Hepatocyte (in vitro differentiated cells): ENCODE data around the gene EID2. TPM values are rescaled to one million over a fixed set of nuclear protein-coding genes. Genes with fewer than 3 reads are reported as not detected.

Experiments used
- DNase-seq: peaks from one replicate; pipeline ENCODE4 v3.0.0-alpha.2; 2016; ENCODE audit warnings: low spot score
- H2AFZ ChIP-seq: fragments of 200-600 bp; sonication (generic); 2 replicates; pipeline ENCODE4 v1.6.0; 2016; ENCODE audit warnings: antibody characterized with exemption, mild to moderate bottlenecking
- H3K27ac ChIP-seq: fragments of 200-600 bp; sonication (generic); 2 replicates; pipeline ENCODE4 v1.5.1; 2016; ENCODE audit warnings: mild to moderate bottlenecking
- H3K27me3 ChIP-seq: fragments of 200-600 bp; sonication (generic); 2 replicates; pipeline ENCODE4 v1.6.1; 2016
- H3K36me3 ChIP-seq: fragments of 200-600 bp; sonication (generic); replicated peaks from 2 replicates; pipeline ENCODE4 v1.5.1; 2016; ENCODE audit warnings: low read depth; ENCODE audit not compliant: insufficient read depth
- H3K4me1 ChIP-seq: fragments of 200-600 bp; sonication (generic); 2 replicates; pipeline ENCODE4 v1.5.1; 2016; ENCODE audit warnings: mild to moderate bottlenecking, moderate library complexity; ENCODE audit not compliant: insufficient read depth
- H3K4me2 ChIP-seq: fragments of 200-600 bp; sonication (generic); 2 replicates; pipeline ENCODE4 v1.6.0; 2016
- H3K4me3 ChIP-seq: fragments of 200-600 bp; sonication (generic); 2 replicates; pipeline ENCODE4 v1.5.1; 2016; ENCODE audit warnings: mild to moderate bottlenecking
- H3K79me2 ChIP-seq: fragments of 200-600 bp; sonication (generic); 2 replicates; pipeline ENCODE4 v1.6.0; 2017; ENCODE audit warnings: mild to moderate bottlenecking
- H3K9me2 ChIP-seq: fragments of 200-600 bp; sonication (generic); replicated peaks from 2 replicates; pipeline ENCODE4 v1.6.0; 2017; ENCODE audit warnings: mild to moderate bottlenecking; ENCODE audit not compliant: insufficient read depth
- H3K9me3 ChIP-seq: fragments of 200-600 bp; sonication (generic); 2 replicates; pipeline ENCODE4 v1.5.1; 2016; ENCODE audit warnings: low read depth, mild to moderate bottlenecking
- H4K20me1 ChIP-seq: fragments of 200-600 bp; sonication (generic); 2 replicates; pipeline ENCODE4 v1.6.0; 2016; ENCODE audit warnings: mild to moderate bottlenecking; ENCODE audit not compliant: insufficient read depth, poor library complexity, severe bottlenecking
- EZH2 ChIP-seq: fragments of 200-600 bp; sonication (generic); IDR thresholded peaks from 2 replicates; pipeline ENCODE4 v1.6.1; 2016; ENCODE audit warnings: antibody characterized with exemption, mild to moderate bottlenecking, borderline replicate concordance
- EZH2phosphoT487 ChIP-seq: fragments of 200-600 bp; sonication (generic); IDR thresholded peaks from one replicate; pipeline ENCODE4 v1.6.1; 2018; ENCODE audit warnings: antibody characterized with exemption, mild to moderate bottlenecking, low read depth, moderate library complexity; ENCODE audit not compliant: unreplicated experiment, severe bottlenecking
- WGBS: methylation state at CpG from one replicate; pipeline ENCODE4 v1.1.6; 2016; ENCODE audit warnings: low lambda C conversion rate; ENCODE audit errors: missing lambda C conversion rate; 5-methylcytosine and 5-hydroxymethylcytosine counted together
- polyA plus RNA-seq: library from polyadenylated mRNA; unstranded; fragments of >200 nt; fragmentation: Nextera tagmentation; extraction: Ambion mirVana; gene quantifications from 2 replicates; pipeline ENCODE4 v1.2.1, GENCODE V29; 2016
- total RNA-seq: library from RNA; depleted of rRNA; stranded (reverse); fragments of >200 nt; gene quantifications from 2 replicates; pipeline ENCODE4 v1.2.3, GENCODE V29; 2014
- TF ChIP-seq, protein P1 (sequence below): fragments of 200-600 bp; sonication (generic); IDR thresholded peaks from 2 replicates; pipeline ENCODE4 v1.5.1; 2016; ENCODE audit warnings: antibody characterized with exemption, mild to moderate bottlenecking; ENCODE audit not compliant: poor library complexity

The EID2 gene
- total and polyA plus RNA-seq, 2 experiments from 2014 or later: 18.6 to 29.3 TPM

DNA sequence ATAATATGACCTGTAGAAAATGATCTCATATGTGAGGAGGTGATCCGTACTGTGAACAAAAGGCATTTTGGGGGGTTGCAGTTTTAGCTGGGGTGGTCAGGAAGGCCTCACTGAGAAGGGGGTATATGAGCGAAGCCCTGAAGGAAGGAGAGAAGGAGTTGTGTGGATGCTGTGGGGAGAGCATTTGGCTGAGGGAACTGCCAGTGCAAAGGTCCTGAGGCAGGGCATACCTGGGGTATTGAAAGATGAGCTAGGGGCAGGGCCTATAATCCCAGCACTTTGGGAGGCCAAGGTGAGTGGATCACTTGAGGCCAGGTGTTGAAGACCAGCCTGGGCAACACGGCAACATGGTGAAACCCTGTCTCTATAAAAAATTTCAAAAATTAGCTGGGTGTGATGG lies 22.5 kb downstream of the EID2 start:
- TF ChIP-seq EZH2: no peak
- no peak for TF ChIP-seq EZH2phosphoT487
- TF ChIP-seq, protein P1, sequence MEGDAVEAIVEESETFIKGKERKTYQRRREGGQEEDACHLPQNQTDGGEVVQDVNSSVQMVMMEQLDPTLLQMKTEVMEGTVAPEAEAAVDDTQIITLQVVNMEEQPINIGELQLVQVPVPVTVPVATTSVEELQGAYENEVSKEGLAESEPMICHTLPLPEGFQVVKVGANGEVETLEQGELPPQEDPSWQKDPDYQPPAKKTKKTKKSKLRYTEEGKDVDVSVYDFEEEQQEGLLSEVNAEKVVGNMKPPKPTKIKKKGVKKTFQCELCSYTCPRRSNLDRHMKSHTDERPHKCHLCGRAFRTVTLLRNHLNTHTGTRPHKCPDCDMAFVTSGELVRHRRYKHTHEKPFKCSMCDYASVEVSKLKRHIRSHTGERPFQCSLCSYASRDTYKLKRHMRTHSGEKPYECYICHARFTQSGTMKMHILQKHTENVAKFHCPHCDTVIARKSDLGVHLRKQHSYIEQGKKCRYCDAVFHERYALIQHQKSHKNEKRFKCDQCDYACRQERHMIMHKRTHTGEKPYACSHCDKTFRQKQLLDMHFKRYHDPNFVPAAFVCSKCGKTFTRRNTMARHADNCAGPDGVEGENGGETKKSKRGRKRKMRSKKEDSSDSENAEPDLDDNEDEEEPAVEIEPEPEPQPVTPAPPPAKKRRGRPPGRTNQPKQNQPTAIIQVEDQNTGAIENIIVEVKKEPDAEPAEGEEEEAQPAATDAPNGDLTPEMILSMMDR: no peak
- Histone ChIP-seq H2AFZ (no peak overlapping the region), H3K4me2 (no peak overlapping the region), H4K20me1 (no peaks in the 10 kb centered on the region), H3K36me3 (no peaks in the 10 kb centered on the region), H3K9me3 (no peaks in the 10 kb centered on the region), H3K79me2 (no peaks in the 10 kb centered on the region), H3K27me3 (peaks cover 46% of the 10 kb centered on the region), H3K9me2 (no peaks in the 10 kb centered on the region), H3K4me1 (no peaks in the 10 kb centered on the region), H3K4me3 (no peak overlapping the region), H3K27ac (no peak overlapping the region)
- no peak for DNase-seq
- 84% methylated on average over 3 of the region's 3 CpGs for WGBS

GRCh38 chr19:39516270-39516669 lies 23.7 kb downstream of the EID2 start:
- Histone ChIP-seq H3K4me1 (no peaks in the 10 kb centered on the region), H3K9me3 (no peaks in the 10 kb centered on the region), H2AFZ (peak overlapping the region; percentile 86), H4K20me1 (no peaks in the 10 kb centered on the region), H3K79me2 (no peaks in the 10 kb centered on the region), H3K4me2 (peak overlapping the region; percentile 88), H3K36me3 (no peaks in the 10 kb centered on the region), H3K4me3 (no peak overlapping the region), H3K9me2 (no peaks in the 10 kb centered on the region), H3K27me3 (peaks cover 46% of the 10 kb centered on the region), H3K27ac (no peak overlapping the region)
- TF ChIP-seq, protein P1: no peak
- no peak for TF ChIP-seq EZH2
- no peak for DNase-seq
- WGBS: 51% methylated on average over 6 of the region's 6 CpGs

DNA sequence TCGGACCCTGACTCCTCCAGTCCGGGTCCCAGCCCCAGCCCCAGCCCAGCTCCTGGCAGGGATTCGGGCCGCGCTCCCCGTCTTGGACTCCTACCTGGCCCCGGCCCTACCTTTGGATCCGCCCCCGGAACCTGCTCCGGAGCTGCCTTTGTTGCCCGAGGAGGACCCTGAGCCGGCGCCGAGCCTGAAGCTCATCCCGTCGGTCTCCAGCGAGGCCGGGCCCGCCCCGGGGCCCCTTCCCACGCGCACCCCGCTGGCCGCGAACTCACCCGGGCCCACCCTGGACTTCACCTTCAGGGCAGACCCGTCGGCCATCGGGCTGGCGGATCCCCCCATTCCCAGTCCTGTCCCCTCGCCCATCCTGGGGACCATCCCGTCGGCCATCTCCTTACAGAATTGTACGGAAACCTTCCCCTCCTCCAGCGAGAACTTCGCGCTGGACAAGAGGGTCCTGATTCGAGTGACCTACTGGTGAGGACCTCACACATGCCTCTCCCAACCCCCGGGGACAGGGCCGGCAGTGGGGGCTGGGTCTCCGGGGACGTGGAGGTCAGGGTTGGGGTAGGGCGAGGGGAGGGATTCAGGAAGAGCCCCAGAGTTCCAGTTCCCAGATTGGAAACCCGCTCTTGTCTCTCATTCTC lies 24.3 kb downstream of the EID2 start:
- H3K4me2 ChIP-seq: peak overlapping the region; percentile 88
- no peak overlapping the region for H3K27ac ChIP-seq
- peak overlapping the region; percentile 86 for H2AFZ ChIP-seq
- no peak for TF ChIP-seq EZH2
- TF ChIP-seq, protein P1: no peak
- TF ChIP-seq EZH2phosphoT487: no peak
- H3K4me3 ChIP-seq: peak overlapping the region; percentile 28
- peak; percentile 54 for DNase-seq
- 4% methylated on average over 30 of the region's 44 CpGs for WGBS
- H3K27me3 ChIP-seq: peaks cover 46% of the 10 kb centered on the region
- H3K36me3 ChIP-seq: no peaks in the 10 kb centered on the region
- no peaks in the 10 kb centered on the region for H3K79me2 ChIP-seq
- no peaks in the 10 kb centered on the region for H3K9me2 ChIP-seq
- no peaks in the 10 kb centered on the region for H3K4me1 ChIP-seq
- H4K20me1 ChIP-seq: no peaks in the 10 kb centered on the region
- H3K9me3 ChIP-seq: no peaks in the 10 kb centered on the region
